Prostate gland (tissue), 2 donors: Measurements from ENCODE around the gene HNRNPUL2. TPM values are rescaled to one million over a fixed set of nuclear protein-coding genes. Genes with fewer than 3 reads are reported as not detected.
"Not testable (repeated sequence)": the region's sequence is repeated elsewhere in the genome, so short reads cannot be mapped to it uniquely, and the experiment has no call there.

Experiments
- DNase-seq: peaks from one replicate; pipeline ENCODE4 v3.0.0-alpha.2; 2019; ENCODE audit warnings: low spot score
- H3K27ac ChIP-seq, 2 donors: fragments of 200-600 bp; sonication (generic); 2 replicates each; pipeline ENCODE4 v1.5.1; 2017 to 2019
- H3K27me3 ChIP-seq: fragments of 200-600 bp; sonication (generic); replicated peaks from 2 replicates; pipeline ENCODE4 v1.5.1; 2019; ENCODE audit not compliant: insufficient read depth
- H3K36me3 ChIP-seq, 2 donors: fragments of 200-600 bp; sonication (generic); 1 replicate in 1 of 2; 2 replicates in 1 of 2; pipeline versions ENCODE4 v1.5.1 to v1.8.1; 2017 to 2019
- H3K4me1 ChIP-seq: fragments of 200-600 bp; sonication (generic); replicated peaks from 2 replicates; pipeline ENCODE4 v1.5.1; 2019
- H3K4me3 ChIP-seq, 2 donors: fragments of 200-600 bp; sonication (generic); 2 replicates each; pipeline ENCODE4 v1.5.1; 2017 to 2019
- H3K9me3 ChIP-seq: fragments of 200-600 bp; sonication (generic); 2 replicates; pipeline ENCODE4 v1.5.1; 2017
- CTCF ChIP-seq, 4 experiments: fragments of 200-600 bp in 2 of 4; fragments of 450-650 bp in 2 of 4; sonication (generic) in 2 of 4; IDR thresholded peaks; 1 replicate in 3 of 4; 2 replicates in 1 of 4; pipeline ENCODE4 v1.5.1; 2016 to 2019; ENCODE audit warnings: antibody characterized with exemption in 4 of 4, mild to moderate bottlenecking in 2 of 4, moderate library complexity in 2 of 4
- POLR2A ChIP-seq: fragments of 450-650 bp; IDR thresholded peaks from one replicate; pipeline ENCODE4 v1.6.1; 2016; ENCODE audit warnings: antibody characterized with exemption, mild to moderate bottlenecking
- POLR2AphosphoS5 ChIP-seq: sonication (generic); formaldehyde crosslinking; IDR thresholded peaks from one replicate; pipeline ENCODE4 v1.6.1; 2017; ENCODE audit warnings: antibody characterized with exemption
- WGBS: methylation state at CpG from one replicate; pipeline ENCODE4 v1.1.5; 2018; 5-methylcytosine and 5-hydroxymethylcytosine counted together
- intact Hi-C: fragments of 100-400 bp; cut with DNase I; formaldehyde crosslinking; loops from one replicate; pipeline ENCODE4 v1.14.2; 2022
- total RNA-seq, 2 donors: library from RNA; depleted of rRNA; stranded (reverse); fragments of >200 nt; gene quantifications; one replicate each; pipeline ENCODE4 v1.1.0, GENCODE V29; 2016

HNRNPUL2 gene
- total RNA-seq, 2 donors from 2014 or later: 26.6 to 33.5 TPM

GRCh38 chr11:62753736-62754603 lies 26.7 kb upstream of the HNRNPUL2 start, which contains the start of gene ZBTB3:
Gene ZBTB3, minus strand, starts transcription at chr11:62754160. Its CDS starts 496 bp downstream, at chr11:62753664.
- H3K9me3 ChIP-seq: no peaks in the 10 kb centered on the region
- H3K36me3 ChIP-seq: no peaks in the 10 kb centered on the region
- DNase-seq: peak; percentile 99
- peak within 1 kb of the TSS; percentile 62 to 66 for H3K4me3 ChIP-seq
- H3K4me1 ChIP-seq: no peaks in the 10 kb centered on the region
- intact Hi-C loops: no loop called here
- H3K27ac ChIP-seq: peak within 1 kb of the TSS; percentile 91
- TF ChIP-seq POLR2AphosphoS5 (peak; percentile 94), POLR2A (peak; percentile 63), CTCF (IDR thresholded peaks at IDR 0.05) (peak in 2 of 4 experiments; percentile 20 to 42)
- no peaks in the 10 kb centered on the region for H3K27me3 ChIP-seq
- WGBS: under 1% methylated on average over 47 of the region's 47 CpGs

GRCh38 chr11:62752994-62753735 lies 25.9 kb upstream of the HNRNPUL2 start:
- 83% methylated on average over 15 of the region's 15 CpGs for WGBS
- no peaks in the 10 kb centered on the region for H3K9me3 ChIP-seq
- no peaks in the 10 kb centered on the region for H3K27me3 ChIP-seq
- H3K4me3 ChIP-seq: peak overlapping the region; percentile 62 to 66
- H3K36me3 ChIP-seq: no peaks in the 10 kb centered on the region
- no peaks in the 10 kb centered on the region for H3K4me1 ChIP-seq
- peak overlapping the region; percentile 91 for H3K27ac ChIP-seq
- intact Hi-C loops: no loop called here
- no peak for DNase-seq
- no peak for TF ChIP-seq CTCF (IDR thresholded peaks at IDR 0.05)
- TF ChIP-seq POLR2A: no peak
- TF ChIP-seq POLR2AphosphoS5: no peak

- TF ChIP-seq POLR2A (no peak), POLR2AphosphoS5 (no peak), CTCF (IDR thresholded peaks at IDR 0.05) (no peak)
- Histone ChIP-seq H3K27ac (no peak overlapping the region), H3K4me1 (no peaks in the 10 kb centered on the region), H3K36me3 (no peaks in the 10 kb centered on the region), H3K9me3 (no peaks in the 10 kb centered on the region), H3K4me3 (no peak overlapping the region), H3K27me3 (no peaks in the 10 kb centered on the region)
- intact Hi-C loops: no loop called here
- no peak for DNase-seq
- 94% methylated on average over 14 of the region's 14 CpGs for WGBS
Measured at GRCh38 chr11:62752177-62752785, 25.0 kb upstream of the HNRNPUL2 start.

GRCh38 chr11:62749931-62750330 lies 22.7 kb upstream of the HNRNPUL2 start:
- H3K36me3 ChIP-seq, H3K27me3 ChIP-seq, H3K4me3 ChIP-seq, H3K27ac ChIP-seq, DNase-seq, H3K4me1 ChIP-seq, H3K9me3 ChIP-seq, intact Hi-C loops: not testable (repeated sequence)
- 94% methylated on average over 5 of the region's 5 CpGs for WGBS

GRCh38 chr11:62747475-62748160 lies 20.4 kb upstream of the HNRNPUL2 start:
- 68% methylated on average over 9 of the region's 9 CpGs for WGBS
- no peak overlapping the region for H3K27ac ChIP-seq
- no peaks in the 10 kb centered on the region for H3K9me3 ChIP-seq
- H3K27me3 ChIP-seq: no peaks in the 10 kb centered on the region
- DNase-seq: no peak
- no peak overlapping the region for H3K4me3 ChIP-seq
- TF ChIP-seq POLR2A (no peak), POLR2AphosphoS5 (no peak), CTCF (IDR thresholded peaks at IDR 0.05) (no peak)
- intact Hi-C loops: no loop called here
- no peaks in the 10 kb centered on the region for H3K4me1 ChIP-seq
- no peaks in the 10 kb centered on the region for H3K36me3 ChIP-seq
